ENCODE results near the gene RALGAPA1. TPM values are rescaled to one million over a fixed set of nuclear protein-coding genes. Genes with fewer than 3 reads are reported as not detected.

Gene RALGAPA1
- total and polyA plus RNA-seq, 2 donors (not counting 1 experiment from before 2014, with no cell fraction given): 17.3 to 94.0 TPM

DNA sequence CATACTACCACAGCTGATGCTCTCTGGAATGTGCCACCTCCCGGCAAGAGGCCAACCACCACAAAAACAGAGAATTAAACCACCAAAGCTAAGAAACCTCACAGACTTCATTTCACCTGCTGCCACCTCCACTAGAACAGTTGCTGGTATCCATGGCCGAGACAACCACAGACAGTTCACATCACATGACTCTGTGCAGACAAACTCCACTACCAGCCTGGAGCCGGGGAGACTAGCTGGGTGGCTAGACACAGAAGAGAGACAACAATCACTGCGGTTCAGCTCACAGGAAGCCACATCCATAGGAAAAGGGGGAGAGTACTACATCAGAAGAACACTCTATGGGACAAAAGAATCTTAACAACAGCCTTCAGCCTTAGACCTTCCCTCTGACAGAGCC lies 78.2 kb downstream of the RALGAPA1 start:
- Mint-ChIP-seq H3K9me3 (ENCODE audit: insufficient read depth) (peaks cover 7% of the 10 kb centered on the region), H3K27ac (no peak overlapping the region), H3K4me1 (no peaks in the 10 kb centered on the region), H3K27me3 (no peaks in the 10 kb centered on the region), H3K4me3 (no peak overlapping the region)
- Histone ChIP-seq H2AFZ (ENCODE audit: insufficient read depth, low read depth, low read length, poor library complexity, severe bottlenecking) (no peak overlapping the region), H3K4me1 (ENCODE audit: control insufficient read depth in 2 of 2, insufficient read depth in 2 of 2, low read length in 2 of 2) (no peaks in the 10 kb centered on the region), H3K4me2 (replicated peaks; ENCODE audit: low read depth, low read length, poor library complexity, severe bottlenecking) (no peak overlapping the region), H3K79me2 (ENCODE audit: control insufficient read depth, insufficient read depth, low read length) (peaks cover 3% of the 10 kb centered on the region), H4K20me1 (ENCODE audit: control insufficient read depth, insufficient read depth, low read length, poor library complexity, severe bottlenecking) (peaks cover 5% of the 10 kb centered on the region), H3K9me3 (ENCODE audit: control extremely low read depth in 1 of 3, control insufficient read depth in 2 of 3, insufficient read depth in 1 of 3, low read length in 2 of 3) (no peaks in the 10 kb centered on the region), H3K27me3 (replicated peaks in 1 of 4; ENCODE audit: control extremely low read depth in 1 of 4, control insufficient read depth in 3 of 4, insufficient read depth in 4 of 4, low read length in 3 of 4) (no peaks in the 10 kb centered on the region), H3K27ac (ENCODE audit: low read length in 2 of 2) (no peak overlapping the region), H3K4me3 (ENCODE audit: control extremely low read depth in 1 of 5, extremely low read depth in 1 of 5, insufficient read depth in 1 of 5, low read depth in 2 of 5, low read length in 4 of 5) (no peak overlapping the region), H3K36me3 (replicated peaks in 1 of 2; ENCODE audit: control extremely low read depth in 1 of 2, control insufficient read depth in 1 of 2, extremely low read depth in 1 of 2, insufficient read depth in 2 of 2, low read length in 1 of 2) (peaks cover 2 to 11% of the 10 kb centered on the region in 2 experiments), H3K9ac (ENCODE audit: low read length) (no peak overlapping the region)
- ATAC-seq (ENCODE audit: low read depth): no peak
- ChIA-PET CTCF (no interaction called here), POLR2A (interaction anchor here (0.6 kb wide), 1 partner anchor 100 kb away, joined by 3 read pairs; no protein-coding TSS in a partner anchor)
- intact Hi-C loops (cut with micrococcal nuclease): no loop called here
- no peak for DNase-seq
- no peak for TF ChIP-seq EZH2 (IDR thresholded peaks at IDR 0.05; ENCODE audit: borderline replicate concordance, insufficient read depth, low read depth, low read length, poor library complexity, severe bottlenecking)
- TF ChIP-seq, protein P1, sequence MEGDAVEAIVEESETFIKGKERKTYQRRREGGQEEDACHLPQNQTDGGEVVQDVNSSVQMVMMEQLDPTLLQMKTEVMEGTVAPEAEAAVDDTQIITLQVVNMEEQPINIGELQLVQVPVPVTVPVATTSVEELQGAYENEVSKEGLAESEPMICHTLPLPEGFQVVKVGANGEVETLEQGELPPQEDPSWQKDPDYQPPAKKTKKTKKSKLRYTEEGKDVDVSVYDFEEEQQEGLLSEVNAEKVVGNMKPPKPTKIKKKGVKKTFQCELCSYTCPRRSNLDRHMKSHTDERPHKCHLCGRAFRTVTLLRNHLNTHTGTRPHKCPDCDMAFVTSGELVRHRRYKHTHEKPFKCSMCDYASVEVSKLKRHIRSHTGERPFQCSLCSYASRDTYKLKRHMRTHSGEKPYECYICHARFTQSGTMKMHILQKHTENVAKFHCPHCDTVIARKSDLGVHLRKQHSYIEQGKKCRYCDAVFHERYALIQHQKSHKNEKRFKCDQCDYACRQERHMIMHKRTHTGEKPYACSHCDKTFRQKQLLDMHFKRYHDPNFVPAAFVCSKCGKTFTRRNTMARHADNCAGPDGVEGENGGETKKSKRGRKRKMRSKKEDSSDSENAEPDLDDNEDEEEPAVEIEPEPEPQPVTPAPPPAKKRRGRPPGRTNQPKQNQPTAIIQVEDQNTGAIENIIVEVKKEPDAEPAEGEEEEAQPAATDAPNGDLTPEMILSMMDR (IDR thresholded peaks at IDR 0.05): no peak
- 100% methylated on average over 2 of the region's 4 CpGs for WGBS (ENCODE audit: insufficient coverage)

DNA sequence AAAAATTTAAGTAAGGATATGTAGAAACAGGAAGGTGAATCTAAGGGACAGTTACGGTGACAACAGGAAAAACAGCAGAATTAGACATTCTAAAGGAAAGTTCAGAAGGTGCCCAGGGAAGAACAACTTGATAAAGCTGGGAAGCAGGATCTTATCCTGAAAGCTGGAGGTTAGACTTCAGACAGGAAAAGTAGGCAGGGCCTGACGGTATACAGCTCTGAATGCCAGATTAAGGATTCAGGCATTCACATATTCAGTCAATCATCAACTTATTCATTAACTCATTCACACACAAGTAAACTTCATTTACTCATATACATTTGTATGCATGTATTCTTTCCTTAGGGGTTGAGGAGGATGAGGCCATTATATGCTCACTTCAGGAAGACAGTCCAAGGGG lies 81.3 kb downstream of the RALGAPA1 start:
- Histone ChIP-seq H3K9ac (ENCODE audit: low read length) (no peak overlapping the region), H3K4me2 (replicated peaks; ENCODE audit: low read depth, low read length, poor library complexity, severe bottlenecking) (no peak overlapping the region), H3K4me1 (ENCODE audit: control insufficient read depth in 2 of 2, insufficient read depth in 2 of 2, low read length in 2 of 2) (no peaks in the 10 kb centered on the region), H3K27ac (ENCODE audit: low read length in 2 of 2) (no peak overlapping the region), H3K79me2 (ENCODE audit: control insufficient read depth, insufficient read depth, low read length) (peaks cover 3% of the 10 kb centered on the region), H3K27me3 (replicated peaks in 1 of 4; ENCODE audit: control extremely low read depth in 1 of 4, control insufficient read depth in 3 of 4, insufficient read depth in 4 of 4, low read length in 3 of 4) (no peaks in the 10 kb centered on the region), H4K20me1 (ENCODE audit: control insufficient read depth, insufficient read depth, low read length, poor library complexity, severe bottlenecking) (peaks cover 5% of the 10 kb centered on the region), H2AFZ (ENCODE audit: insufficient read depth, low read depth, low read length, poor library complexity, severe bottlenecking) (no peak overlapping the region), H3K36me3 (replicated peaks in 1 of 2; ENCODE audit: control extremely low read depth in 1 of 2, control insufficient read depth in 1 of 2, extremely low read depth in 1 of 2, insufficient read depth in 2 of 2, low read length in 1 of 2) (peaks cover 2 to 5% of the 10 kb centered on the region in 2 experiments), H3K9me3 (ENCODE audit: control extremely low read depth in 1 of 3, control insufficient read depth in 2 of 3, insufficient read depth in 1 of 3, low read length in 2 of 3) (no peaks in the 10 kb centered on the region), H3K4me3 (ENCODE audit: control extremely low read depth in 1 of 5, extremely low read depth in 1 of 5, insufficient read depth in 1 of 5, low read depth in 2 of 5, low read length in 4 of 5) (no peak overlapping the region)
- DNase-seq: no peak
- H3K4me3 Mint-ChIP-seq: no peak overlapping the region
- ChIA-PET CTCF (interaction anchor here (0.7 kb wide), 1 partner anchor 86 kb away, joined by 4 read pairs; no protein-coding TSS in a partner anchor), POLR2A (no interaction called here)
- WGBS (ENCODE audit: insufficient coverage): 100% methylated on average over 1 of the region's 2 CpGs
- intact Hi-C loops (cut with micrococcal nuclease): no loop called here
- H3K27ac Mint-ChIP-seq: no peak overlapping the region
- H3K9me3 Mint-ChIP-seq (ENCODE audit: insufficient read depth): no peaks in the 10 kb centered on the region
- no peaks in the 10 kb centered on the region for H3K4me1 Mint-ChIP-seq
- TF ChIP-seq, protein P1 (IDR thresholded peaks at IDR 0.05): no peak
- TF ChIP-seq EZH2 (IDR thresholded peaks at IDR 0.05; ENCODE audit: borderline replicate concordance, insufficient read depth, low read depth, low read length, poor library complexity, severe bottlenecking): no peak
- ATAC-seq (ENCODE audit: low read depth): no peak
- H3K27me3 Mint-ChIP-seq: no peaks in the 10 kb centered on the region
